ENCODE data around the gene PRX. TPM values are rescaled to one million over a fixed set of nuclear protein-coding genes. Genes with fewer than 3 reads are reported as not detected.

PRX gene
- total RNA-seq, 1 donor from 2014 or later: 2.8 TPM

DNA sequence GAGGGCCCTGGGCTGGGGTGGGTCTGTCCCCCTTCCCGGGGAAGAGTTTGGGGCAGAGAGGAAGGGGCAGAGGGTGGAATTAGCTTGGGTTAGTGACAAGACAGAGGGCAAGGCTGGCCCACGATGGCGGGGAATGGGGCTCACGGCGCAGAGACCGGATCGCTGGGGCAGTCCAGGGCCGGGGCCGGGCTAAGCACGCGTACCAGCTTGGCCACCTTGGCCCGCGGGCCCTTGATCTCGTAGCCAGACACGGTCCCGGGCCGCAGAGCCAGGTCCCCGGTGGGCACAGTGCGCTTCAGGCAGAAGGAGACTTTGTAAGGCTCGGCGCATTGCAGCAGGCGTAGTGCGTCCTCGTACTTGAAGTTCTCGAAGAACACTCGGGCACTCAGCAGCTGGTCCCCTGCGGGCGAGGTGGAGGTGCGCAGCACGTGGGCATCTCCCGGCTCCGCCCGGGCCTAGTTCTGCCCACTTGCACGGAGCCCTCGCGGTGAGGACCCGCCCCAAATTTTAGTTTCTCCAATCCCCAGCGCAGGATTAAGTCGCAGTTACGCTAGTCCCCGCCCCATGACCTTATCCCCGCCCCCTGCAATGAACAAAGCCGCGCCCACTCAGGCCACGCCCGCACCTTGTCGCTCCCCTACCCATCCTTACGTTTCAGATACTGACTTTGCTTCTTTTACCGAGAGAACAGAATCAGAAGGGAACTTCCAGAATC is 14.6 kb downstream of the PRX start:
- TF ChIP-seq, protein P1, sequence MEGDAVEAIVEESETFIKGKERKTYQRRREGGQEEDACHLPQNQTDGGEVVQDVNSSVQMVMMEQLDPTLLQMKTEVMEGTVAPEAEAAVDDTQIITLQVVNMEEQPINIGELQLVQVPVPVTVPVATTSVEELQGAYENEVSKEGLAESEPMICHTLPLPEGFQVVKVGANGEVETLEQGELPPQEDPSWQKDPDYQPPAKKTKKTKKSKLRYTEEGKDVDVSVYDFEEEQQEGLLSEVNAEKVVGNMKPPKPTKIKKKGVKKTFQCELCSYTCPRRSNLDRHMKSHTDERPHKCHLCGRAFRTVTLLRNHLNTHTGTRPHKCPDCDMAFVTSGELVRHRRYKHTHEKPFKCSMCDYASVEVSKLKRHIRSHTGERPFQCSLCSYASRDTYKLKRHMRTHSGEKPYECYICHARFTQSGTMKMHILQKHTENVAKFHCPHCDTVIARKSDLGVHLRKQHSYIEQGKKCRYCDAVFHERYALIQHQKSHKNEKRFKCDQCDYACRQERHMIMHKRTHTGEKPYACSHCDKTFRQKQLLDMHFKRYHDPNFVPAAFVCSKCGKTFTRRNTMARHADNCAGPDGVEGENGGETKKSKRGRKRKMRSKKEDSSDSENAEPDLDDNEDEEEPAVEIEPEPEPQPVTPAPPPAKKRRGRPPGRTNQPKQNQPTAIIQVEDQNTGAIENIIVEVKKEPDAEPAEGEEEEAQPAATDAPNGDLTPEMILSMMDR (conservative IDR thresholded peaks at IDR 0.05): no peak
- H3K4me1 Mint-ChIP-seq: peaks cover 14% of the 10 kb centered on the region
- no peak for DNase-seq (ENCODE audit: low read depth, low spot score)
- H3K36me3 Mint-ChIP-seq (ENCODE audit: low read depth): no peaks in the 10 kb centered on the region
- no peak overlapping the region for H3K27ac Mint-ChIP-seq (ENCODE audit: unreplicated experiment)
- no peaks in the 10 kb centered on the region for H3K9me3 Mint-ChIP-seq
- no peak overlapping the region for H3K4me3 Mint-ChIP-seq
- H3K27me3 Mint-ChIP-seq (ENCODE audit: low read depth): no peaks in the 10 kb centered on the region

DNA sequence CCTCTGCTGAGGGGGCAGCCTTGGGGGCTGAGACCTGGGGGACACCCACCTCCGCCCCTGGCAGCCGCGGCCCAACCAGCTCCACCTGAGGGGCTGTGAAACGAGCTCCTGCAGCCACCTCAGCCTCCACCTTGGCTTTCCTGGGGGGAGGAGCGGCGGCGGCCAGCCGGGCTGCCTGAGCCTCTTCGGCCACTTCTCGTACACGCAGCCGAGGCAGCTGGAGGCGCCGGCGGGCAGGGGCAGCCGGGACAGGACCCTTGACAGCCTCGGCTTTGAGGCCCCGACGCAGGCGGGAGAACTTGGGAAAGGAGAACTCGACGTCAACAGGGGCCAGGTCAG is 15.6 kb downstream of the PRX start:
- DNase-seq (ENCODE audit: low read depth, low spot score): no peak
- H3K36me3 Mint-ChIP-seq (ENCODE audit: low read depth): no peaks in the 10 kb centered on the region
- TF ChIP-seq, protein P1 (conservative IDR thresholded peaks at IDR 0.05): no peak
- no peak overlapping the region for H3K4me3 Mint-ChIP-seq
- H3K4me1 Mint-ChIP-seq: peaks cover 8% of the 10 kb centered on the region
- H3K27ac Mint-ChIP-seq (ENCODE audit: unreplicated experiment): no peak overlapping the region
- H3K9me3 Mint-ChIP-seq: no peaks in the 10 kb centered on the region
- no peaks in the 10 kb centered on the region for H3K27me3 Mint-ChIP-seq (ENCODE audit: low read depth)

DNA sequence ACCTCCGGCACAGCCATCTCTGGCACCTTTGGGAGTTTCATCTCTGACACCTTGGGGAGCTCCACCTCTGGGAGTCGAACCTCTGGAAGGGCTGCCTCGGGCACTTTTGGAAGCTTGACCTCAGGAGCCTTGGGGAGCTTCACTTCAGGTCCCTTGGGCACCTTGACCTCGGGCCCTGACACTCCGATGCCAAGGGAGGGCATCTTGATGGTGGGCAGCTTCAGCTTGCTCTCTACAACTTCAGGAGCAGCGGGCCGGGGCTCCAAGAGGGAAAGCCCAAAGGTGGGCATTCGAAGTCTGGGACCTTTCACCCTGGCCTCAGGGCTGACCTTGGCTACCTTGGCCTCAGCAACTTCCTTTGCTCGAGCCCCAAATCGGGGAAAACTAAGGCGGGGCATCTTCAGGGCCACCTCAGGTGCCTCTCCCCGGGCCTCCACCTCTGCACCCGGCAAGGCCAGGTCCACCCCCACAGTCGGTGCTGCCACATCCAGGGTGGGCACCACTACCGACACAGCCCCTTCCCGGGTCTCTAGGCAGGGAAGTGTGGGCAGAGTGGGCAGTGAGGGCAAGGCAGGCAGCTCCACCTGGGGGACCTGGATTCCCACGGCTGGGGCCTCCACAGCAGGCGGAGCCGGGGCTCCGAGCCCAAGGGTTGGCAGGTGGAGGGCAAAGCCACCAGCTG is 16.2 kb downstream of the PRX start:
- H3K4me1 Mint-ChIP-seq: peaks cover 8% of the 10 kb centered on the region
- no peak overlapping the region for H3K4me3 Mint-ChIP-seq
- no peaks in the 10 kb centered on the region for H3K9me3 Mint-ChIP-seq
- TF ChIP-seq, protein P1 (conservative IDR thresholded peaks at IDR 0.05): no peak
- DNase-seq (ENCODE audit: low read depth, low spot score): no peak
- no peaks in the 10 kb centered on the region for H3K27me3 Mint-ChIP-seq (ENCODE audit: low read depth)
- no peak overlapping the region for H3K27ac Mint-ChIP-seq (ENCODE audit: unreplicated experiment)
- H3K36me3 Mint-ChIP-seq (ENCODE audit: low read depth): no peaks in the 10 kb centered on the region

DNA sequence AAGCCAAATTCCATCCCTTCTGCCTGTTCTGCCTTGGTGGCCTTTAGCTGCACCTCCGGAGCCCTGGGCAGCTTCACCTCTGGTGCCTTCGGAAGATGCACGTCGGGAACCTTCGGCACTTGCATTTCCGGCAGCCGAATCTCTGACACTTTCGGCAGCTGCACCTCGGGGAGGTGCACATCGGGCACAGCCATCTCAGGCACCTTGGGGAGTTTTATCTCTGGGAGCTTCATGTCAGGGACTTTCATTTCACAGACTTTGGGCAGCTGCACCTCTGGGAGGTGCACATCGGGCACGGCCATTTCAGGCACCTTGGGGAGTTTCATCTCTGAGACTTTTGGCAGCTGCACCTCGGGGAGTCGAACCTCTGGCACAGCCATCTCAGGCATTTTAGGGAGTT is 17.2 kb downstream of the PRX start:
- Mint-ChIP-seq H3K27ac (ENCODE audit: unreplicated experiment) (no peak overlapping the region), H3K4me3 (no peak overlapping the region), H3K27me3 (ENCODE audit: low read depth) (no peaks in the 10 kb centered on the region), H3K4me1 (peaks cover 8% of the 10 kb centered on the region), H3K36me3 (ENCODE audit: low read depth) (no peaks in the 10 kb centered on the region), H3K9me3 (no peaks in the 10 kb centered on the region)
- no peak for DNase-seq (ENCODE audit: low read depth, low spot score)
- TF ChIP-seq, protein P1 (conservative IDR thresholded peaks at IDR 0.05): no peak

DNA sequence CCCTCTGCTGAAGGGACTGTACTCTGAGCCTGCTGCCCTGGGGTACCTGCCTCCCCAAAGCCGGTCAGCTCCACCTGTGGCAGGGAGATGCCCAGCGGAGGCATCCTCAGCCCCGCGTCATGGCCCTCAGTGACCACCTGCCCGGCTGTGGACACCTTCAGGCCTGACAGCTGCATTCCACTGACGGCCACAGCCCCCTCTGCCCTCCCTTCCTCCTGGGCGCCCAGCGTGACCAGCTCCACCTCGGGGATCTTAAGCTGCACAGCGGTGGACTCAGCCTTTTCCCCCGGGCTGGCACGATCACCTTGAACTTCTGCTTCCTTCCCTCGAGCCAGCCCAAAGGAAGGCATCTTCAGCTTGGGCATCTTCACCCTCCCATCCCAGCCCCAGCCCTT is 18.4 kb downstream of the PRX start:
- H3K4me3 Mint-ChIP-seq: no peak overlapping the region
- H3K36me3 Mint-ChIP-seq (ENCODE audit: low read depth): no peaks in the 10 kb centered on the region
- DNase-seq (ENCODE audit: low read depth, low spot score): no peak
- H3K27me3 Mint-ChIP-seq (ENCODE audit: low read depth): no peaks in the 10 kb centered on the region
- H3K4me1 Mint-ChIP-seq: peaks cover 8% of the 10 kb centered on the region
- peak overlapping the region; percentile 27 for H3K27ac Mint-ChIP-seq (ENCODE audit: unreplicated experiment)
- no peaks in the 10 kb centered on the region for H3K9me3 Mint-ChIP-seq
- TF ChIP-seq, protein P1 (conservative IDR thresholded peaks at IDR 0.05): no peak
